SHP77 treated with DMSO at 0.1 percent for 48 hours (cell line): ENCODE results near the gene SCN1A.
"Not testable (repeated sequence)": the region's sequence is repeated elsewhere in the genome, so short reads cannot be mapped to it uniquely, and the experiment has no call there.

Source experiments
- DNase-seq: peaks from one replicate; lab custom pipeline; 2025; lab: John Stamatoyannopoulos, UW

The SCN1A gene

DNA sequence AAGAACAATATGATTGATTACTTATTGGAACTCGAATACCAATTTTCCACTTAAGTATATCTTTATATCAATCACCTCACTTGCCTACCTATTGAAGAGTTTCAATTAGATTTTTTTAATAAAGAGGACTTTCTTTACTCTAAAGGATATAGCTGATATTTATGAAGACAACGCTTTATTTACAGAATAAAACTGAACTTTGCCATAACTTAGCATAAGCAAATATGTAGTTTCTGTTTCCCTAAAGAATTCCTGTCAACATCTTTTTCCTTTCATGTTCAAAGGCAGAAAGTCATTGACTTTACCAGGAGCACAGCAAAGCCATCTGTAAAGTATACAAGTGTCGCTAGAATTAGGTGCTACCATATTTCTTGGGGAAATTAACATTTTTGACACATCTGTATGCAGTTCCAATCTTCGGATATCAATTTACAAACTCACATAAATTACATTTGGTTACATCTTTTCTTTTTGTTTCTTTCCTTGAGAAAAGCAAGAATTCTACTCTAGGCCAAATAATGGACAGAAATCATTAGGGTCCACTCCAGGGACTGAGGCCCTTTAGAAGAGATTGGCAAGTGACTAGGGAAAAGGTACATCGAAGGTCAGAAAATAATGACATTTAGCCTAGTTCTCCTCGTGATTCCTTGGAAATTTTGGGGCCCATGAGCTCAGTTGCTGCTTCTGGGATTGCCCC lies 7.5 kb upstream of the SCN1A start:
- no peak for DNase-seq

DNA sequence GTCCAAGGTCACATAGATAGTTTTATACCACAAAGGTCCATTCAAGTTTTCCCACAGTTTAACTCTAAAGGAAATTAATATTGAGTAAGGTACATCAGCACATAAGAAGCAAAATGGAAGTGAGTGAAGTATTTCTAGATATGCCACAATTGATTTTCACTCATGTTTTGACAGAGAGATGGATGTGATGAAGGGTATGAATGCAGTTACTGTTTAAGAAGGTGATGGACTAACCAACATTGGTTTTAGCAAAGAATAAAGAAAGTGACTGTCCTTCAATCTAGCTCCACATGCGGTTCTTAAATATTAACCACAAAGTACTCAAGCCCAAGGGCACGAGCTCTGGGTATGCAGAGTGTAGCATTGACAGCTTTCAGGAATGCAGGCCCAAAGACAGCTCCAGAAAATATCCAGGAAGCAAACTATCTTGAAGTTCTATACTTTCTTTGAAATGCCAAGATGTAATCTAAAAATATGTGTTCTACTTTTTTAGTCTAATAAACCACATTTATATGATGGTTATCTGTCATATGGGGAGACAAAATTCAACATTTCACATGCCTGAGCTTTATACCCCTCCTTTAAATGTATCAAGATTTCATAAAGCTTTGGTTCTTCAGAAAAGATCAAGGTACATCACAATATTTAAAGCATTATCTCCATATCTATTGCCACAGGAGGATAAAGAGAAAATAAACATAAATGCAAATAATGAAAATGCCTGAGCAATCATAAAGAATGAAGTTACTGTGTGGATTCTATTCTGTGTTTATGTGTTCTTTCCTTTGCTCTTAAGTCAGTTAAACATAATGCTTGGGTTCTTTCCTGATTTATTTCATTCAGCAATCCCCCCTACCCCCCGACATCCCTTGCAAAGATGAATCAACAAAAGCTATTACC lies 6.7 kb upstream of the SCN1A start:
- DNase-seq: no peak

DNA sequence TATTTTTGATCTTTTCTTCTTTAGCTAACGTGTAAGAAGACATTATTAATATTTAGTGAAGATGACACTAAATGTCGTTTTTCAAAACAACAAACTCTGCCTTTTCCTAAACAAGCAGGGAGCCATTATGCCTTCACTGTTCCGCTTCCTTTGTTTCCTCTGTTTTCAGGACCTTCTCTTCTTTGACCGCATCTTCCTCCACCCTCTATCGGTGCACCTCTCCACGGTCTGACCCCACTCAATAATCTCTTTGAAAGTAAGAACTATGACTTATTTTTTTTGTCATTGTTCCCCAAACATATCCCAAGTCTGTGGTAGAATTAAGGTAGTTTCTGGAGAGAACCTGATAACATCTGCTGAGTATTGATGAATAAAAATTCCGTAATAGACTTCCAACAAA lies 5.8 kb upstream of the SCN1A start:
- DNase-seq: no peak

DNA sequence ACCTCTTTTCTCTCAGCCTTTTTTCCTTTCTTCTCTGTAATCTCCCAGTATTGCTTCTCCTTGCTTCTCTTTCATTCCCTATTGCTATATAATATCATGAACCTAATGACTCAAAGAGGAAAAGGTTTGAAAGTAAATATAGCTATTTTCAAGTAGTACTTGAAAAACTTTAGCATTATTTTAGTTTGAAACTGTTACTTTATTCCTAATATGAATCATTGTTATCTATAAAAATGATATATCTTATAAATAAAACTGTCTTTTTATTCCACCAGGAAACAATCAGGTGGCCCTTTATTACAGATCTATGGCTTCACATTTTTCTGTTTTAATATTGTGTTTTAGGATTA lies 311 bp upstream of the SCN1A start:
- DNase-seq: no peak

DNA sequence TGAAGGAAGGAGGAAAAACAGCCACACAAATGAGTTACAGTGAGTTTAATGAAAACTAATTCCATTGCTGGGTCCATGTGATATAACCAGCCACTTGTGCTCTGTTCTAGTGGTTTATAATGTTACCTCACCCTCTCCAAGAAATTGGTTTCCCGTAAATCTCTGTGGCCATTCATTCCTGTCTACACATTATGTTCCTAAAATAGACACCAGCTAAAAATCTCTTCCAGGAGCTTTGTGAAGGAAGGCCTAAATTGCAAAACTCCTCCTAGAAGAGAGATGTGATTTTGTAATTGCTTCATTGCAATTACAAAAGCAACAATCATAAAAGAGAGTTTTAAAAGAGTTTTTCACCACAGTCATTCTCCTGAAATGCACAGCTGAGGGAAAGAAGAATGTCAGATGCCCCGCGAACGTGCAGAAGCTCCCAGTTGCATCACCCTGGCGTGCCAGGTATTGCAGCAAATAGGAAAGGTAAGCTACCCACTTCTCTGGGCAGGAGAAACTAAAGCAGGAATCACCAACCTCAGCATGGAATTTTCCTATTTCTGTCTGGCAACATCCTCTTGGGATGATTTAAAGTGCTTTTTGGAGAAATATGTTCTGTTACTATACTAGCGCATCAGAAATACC lies 1.7 kb downstream of the SCN1A start:
- DNase-seq: no peak

DNA sequence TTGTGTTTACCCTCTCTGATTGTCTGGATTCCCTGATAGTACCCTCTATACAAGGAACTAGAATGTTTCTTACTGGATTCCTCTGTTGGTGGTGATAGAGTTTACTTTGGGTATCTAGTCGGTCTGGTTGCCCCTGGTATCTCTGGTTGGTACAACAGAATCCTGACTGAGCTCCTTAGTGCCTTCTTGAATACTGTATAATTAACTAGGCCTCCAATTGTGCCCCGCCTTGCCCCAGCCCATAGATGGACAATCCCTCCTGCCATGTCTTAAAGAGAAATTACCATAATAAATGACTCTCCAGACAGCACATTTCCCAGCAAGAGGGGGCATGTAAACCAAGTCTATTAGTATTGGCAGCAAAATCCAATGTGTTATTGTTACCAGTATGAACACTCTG lies 2.3 kb downstream of the SCN1A start:
- DNase-seq: no peak

DNA sequence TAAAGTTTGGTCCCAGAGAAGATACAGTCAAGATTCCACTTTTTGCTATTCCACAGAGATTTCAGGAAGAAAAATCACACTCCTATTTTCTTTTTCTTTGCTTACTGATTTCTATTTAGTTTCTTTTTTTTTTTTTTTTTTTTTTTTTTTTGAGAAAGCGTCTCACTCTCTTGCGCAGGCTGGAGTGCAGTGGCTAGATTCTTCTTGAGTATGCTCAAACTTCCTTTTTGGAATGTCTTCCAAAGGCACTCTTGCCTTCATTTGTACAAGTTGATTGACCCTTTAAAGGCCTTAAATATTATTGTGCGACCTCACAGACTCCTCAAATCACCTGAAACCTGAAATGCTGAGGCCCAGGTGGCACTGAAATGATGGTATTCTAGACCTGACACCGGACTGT lies 9.6 kb downstream of the SCN1A start:
- DNase-seq: no peak

DNA sequence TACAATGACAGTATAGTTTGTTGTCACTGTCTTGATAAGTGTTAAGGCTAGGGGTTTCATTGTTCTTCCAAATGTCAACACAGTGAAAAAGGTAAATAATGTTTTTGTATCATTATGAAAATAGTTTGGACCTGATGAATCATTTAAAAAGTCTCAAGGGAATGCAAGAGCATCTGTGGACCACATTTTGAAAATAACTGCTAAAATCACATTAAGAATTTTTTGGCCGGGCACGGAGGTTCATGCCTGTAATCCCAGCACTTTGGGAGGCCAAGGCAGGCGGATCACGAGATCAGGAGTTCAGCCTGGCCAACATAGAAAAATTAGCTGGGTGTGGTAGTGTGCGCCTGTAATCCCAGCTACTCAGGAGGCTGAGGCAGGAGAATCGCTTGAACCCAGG lies 10.3 kb downstream of the SCN1A start:
- no peak for DNase-seq

DNA sequence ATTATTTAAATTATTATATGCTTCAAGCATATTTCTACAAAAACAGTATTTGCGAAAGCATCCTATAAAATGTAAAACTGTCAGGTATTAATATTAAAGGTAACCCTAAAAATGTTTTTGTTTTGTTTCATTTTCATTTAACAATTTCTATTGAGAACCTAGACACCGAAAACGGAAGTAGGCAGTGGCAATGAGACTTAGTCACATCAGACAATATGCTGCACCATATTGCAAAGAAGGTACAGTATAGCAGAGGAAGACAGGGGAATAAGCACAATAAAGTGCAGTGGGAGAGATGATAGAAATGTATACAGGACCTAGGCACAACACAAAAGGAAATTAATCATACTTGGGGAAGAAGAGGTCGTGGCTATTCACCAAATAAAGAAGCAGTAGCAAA lies 12.2 kb downstream of the SCN1A start:
- no peak for DNase-seq

DNA sequence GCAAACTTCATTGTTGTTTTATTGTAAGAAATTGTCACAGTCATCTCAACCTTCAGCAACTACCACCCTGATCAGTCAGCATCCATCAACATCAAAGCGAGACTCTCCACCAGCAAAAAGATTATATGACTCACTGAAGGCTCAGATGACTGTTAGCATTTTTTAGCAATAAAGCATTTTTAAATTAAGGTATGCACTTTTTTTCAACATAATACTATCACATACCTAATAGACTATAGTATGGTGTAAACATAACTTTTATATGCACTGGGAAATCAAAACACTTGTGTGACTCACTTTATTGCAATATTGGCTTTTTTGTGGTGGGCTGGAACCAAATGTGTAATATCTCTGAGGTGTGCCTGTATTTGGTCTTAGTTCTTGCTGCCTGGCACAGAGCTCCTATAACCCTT lies 15.6 kb downstream of the SCN1A start:
- DNase-seq: no peak

DNA sequence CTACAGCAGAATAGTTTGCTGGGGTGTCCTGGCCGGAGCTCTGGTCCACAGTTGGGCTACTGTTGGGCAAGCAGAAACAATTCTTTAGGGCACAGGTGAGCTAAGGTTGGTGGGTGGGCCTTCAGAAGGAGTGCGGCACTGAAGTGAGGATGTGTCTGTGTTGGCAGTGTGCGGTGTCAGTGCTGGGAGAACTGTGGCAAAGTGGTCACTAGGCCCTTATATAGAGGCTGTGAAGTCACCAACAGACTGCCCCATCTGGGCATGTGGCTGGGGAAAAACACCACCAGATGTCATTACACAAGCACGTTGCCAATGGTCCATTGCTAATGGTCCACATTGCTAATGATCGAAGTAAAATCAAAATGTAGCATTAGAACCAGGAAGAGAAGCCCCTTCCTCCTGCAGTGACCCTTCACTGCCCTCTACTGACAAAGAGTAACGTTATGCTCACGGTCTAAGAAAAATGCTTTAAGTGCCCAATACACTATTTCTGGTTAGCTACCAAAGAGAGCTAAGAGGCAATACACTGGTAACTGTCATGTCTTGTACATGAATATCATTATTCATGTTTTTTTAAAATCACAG lies 21.3 kb downstream of the SCN1A start:
- no peak for DNase-seq

DNA sequence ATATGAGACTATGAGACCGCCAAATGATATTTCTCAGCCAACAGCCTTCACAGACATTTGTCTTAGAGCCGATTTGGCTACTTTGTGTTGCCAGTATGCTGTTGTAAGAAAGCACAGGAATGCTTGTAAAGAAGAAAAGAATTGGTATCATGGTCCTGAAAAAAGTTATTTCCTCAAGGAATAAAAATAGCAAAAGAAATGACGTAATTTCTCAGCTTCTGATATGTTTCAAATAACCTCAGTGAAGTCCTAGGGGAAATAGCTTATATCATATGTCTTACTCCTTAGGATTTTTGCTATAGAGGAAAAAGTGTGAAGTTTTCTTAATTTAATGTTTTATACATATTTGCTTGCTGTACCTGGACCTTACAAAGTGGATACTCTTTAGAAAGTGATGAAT lies 23.0 kb downstream of the SCN1A start:
- no peak for DNase-seq

DNA sequence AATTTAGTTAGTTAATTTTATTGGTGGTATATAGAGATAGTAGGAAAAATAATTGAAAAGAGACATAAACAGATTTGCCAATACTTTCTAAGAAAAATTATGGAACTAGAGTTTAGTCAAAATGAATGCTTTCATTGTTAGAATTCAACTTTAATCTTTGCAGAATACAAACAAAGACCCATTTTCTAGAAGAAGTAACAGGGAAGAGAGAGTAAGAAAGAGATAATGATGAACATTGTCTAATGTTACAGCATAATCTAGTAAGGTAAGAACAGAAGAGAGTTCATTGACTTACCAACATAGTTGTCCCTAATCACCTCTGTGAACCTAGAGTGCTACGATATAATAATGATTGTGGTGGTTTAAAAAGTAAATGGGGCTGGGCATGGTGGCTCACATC lies 23.7 kb downstream of the SCN1A start:
- no peak for DNase-seq

DNA sequence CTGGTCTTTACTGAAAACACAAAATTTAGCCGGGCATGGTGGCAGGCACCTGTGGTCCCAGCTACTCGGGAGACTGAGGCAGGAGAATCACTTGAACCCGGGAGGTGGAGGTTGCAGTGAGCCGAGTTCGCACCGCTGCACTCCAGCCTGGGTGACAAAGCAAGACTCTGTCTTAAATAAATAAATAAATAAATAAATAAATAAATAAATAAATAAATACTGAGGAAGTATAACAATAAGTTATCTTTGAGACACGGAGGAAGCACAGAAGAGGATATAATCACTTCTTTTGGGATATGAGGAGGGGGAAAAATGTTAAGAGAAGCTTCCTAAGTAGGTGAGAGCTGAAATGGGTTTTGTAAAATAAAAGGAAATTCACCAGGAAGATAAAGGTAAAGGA lies 24.5 kb downstream of the SCN1A start:
- DNase-seq: not testable (repeated sequence)

DNA sequence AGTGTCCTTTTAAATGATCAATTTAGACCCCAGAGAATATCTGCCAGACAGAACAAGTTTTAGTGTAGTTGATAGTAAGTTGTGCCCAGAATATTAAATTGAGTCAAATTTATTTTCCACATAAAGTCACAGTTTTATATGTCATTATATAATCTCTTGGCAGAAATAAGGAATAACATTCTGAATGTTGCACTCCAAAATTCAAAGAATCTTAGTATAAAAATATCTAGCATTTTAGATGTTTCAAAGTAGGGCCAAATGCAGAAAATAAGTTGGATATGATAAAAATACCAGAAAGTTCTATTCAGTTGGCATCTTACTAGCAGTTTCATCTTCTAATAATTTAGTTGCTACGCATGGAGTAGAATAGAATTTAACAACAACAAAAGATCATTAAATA lies 33.5 kb downstream of the SCN1A start:
- no peak for DNase-seq

DNA sequence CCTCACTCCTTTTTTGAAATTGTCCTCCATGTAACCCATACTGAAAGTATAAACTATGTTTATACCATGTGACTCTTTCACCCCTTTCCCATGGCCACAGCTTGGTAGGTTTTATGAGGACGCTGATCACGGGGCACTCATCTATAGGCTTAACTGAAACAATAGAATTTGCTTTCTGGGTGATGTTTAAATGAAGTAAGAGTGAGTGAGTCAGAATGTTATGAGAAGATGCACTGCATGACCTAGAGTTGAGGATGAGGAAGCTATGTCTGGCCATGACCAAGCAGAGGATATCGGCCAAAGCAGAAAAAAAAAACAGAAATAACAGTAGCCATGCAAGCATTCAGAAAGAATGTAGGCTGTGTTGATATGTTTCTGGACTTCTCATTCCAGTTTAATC lies 34.9 kb downstream of the SCN1A start:
- no peak for DNase-seq

DNA sequence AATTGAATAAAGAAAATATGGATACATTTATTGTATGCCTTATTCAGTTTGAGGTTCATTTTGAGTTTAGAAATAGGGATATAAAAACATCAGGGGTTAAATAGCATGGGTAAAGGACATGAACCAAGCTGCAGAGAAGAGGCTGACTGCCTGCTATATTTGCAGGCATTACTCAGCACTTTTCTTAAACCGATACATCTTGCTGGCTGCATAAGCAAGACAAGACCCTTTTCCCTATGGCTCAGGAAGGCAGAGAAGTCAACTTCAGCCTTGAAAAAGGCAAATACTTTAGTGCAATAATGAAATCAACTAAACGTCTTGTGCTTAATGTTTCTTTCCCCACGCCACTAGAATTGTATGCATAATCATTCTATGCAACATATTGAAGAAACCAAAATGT lies 36.4 kb downstream of the SCN1A start:
- no peak for DNase-seq

DNA sequence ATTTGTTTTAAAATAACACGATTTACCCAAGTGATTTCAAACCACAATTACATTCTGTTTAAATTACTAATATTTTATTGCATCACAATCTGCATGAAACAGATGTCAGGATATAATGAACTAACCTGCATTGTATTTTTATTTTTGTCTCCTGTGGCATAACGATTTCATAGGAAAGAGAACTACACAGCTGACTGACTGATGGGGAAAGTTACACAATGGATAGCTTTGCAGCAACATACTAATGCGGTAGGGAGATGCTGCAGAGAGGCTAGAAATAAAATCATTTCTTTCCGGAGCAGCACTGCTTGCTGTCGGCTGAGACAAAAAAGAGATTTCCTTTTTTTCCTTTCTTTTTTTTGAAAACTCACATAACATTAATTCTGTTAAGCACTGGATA lies 36.9 kb downstream of the SCN1A start:
- DNase-seq: no peak

DNA sequence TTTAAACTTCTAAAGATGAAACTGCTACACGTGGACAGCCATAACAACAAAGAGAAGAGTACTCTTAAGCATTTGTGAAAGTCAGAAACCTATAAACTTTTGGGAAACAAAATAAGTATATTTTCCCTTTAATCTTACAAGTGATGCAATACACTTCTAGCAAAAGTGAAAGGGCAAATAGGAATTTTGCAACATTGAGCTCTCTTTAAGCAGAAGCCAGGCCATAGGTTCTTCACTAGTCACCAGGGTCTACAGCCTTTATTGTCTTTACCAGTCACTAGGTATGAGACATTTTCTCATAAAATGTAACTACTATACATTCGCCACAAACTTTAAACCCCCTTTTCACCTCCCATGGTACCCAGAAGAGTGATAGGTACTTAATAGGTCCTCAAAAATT lies 37.5 kb downstream of the SCN1A start:
- DNase-seq: no peak

DNA sequence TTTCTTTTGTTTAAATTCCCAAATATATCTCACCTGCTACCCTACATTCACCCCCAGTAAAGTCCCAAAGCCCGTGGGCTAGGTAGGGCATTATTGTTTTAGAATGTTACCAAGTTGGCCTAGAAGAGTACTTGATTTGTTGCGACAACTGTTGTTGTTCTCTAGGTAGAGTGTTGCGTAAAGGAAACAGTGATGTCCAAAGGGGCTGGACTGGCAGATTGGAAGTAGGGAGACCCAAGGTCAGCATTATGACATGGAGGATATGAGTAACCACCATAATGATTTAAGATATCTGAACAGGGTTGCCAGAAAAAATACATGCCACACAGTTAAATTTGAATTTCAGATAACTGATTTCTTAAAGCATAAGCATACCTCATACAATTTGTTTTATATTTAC lies 39.2 kb downstream of the SCN1A start:
- DNase-seq: no peak

DNA sequence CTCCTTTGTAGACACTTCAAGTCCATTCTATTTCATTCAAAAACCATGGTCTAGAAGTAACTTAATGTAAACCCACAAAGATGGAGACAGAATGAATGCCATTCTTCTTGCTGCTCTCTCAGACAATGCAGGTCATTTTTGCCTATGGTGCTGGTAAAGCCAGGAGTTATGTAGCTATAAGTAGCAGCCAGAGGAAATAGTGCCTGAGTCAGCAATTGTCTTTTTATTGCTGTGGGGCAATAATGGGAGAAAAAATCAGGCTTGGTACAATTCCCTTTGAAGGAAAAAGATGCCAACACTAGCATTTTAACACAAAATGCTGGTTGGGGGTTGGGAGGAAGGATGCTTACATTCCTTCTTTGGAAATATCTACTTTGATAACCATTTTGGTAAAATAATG lies 43.5 kb downstream of the SCN1A start:
- no peak for DNase-seq

DNA sequence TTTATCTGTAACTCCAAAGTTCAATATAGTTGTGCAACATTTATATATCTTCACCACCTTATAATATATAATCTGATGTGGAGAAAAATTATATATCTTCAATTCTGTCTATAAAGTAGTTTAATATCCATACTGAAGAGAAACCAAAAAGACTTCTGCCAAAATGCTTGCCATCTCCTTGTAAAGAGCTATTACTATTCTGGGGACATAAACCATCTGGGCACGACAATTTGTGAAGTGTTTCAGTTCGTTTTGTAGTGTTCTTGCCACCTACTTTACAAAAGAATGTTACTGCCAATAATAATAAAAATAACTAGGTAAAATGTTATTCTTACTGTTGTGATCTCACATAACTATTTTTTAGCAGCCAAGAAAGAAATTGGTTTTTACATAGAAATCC lies 45.1 kb downstream of the SCN1A start:
- no peak for DNase-seq

DNA sequence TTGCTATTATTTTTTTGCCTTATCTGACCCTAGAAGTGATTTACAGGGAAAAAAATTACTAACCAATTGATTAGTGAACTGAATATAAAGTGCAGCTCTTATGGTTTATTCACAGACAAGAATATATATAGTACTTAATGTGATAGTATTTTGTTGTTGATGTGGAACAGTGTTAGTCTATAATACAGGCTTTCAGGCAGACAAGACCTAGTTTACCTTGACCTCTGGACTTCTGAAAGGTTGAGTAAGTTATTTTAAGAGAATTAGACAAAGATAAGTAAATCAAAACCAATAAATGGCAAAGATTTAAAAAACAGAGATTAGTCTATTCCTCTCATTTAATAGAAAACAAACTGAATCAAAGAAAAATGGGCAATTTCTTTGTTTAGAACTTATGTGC lies 46.0 kb downstream of the SCN1A start:
- no peak for DNase-seq
